HL-60 (cell line): ENCODE data around the gene FAM184B.

Experiments
- CTCF ChIP-seq: IDR thresholded peaks from one replicate; pipeline ENCODE4 v1.5.1; 2011; ENCODE audit warnings: low read length, control low read depth, inconsistent platforms; ENCODE audit not compliant: insufficient read depth
- GABPA ChIP-seq: IDR thresholded peaks from 2 replicates; pipeline ENCODE4 v1.6.1; 2012; ENCODE audit warnings: low read depth
- POLR2AphosphoS5 ChIP-seq: IDR thresholded peaks from 2 replicates; pipeline ENCODE4 v1.6.1; 2012; ENCODE audit warnings: low read depth
- REST ChIP-seq: IDR thresholded peaks from 2 replicates; pipeline ENCODE4 v1.6.1; 2012; ENCODE audit warnings: low read depth; ENCODE audit not compliant: insufficient replicate concordance
- SPI1 ChIP-seq: IDR thresholded peaks from 2 replicates; pipeline ENCODE4 v1.6.1; 2012; ENCODE audit warnings: low read depth, mild to moderate bottlenecking, borderline replicate concordance

GRCh38 chr4:17682222-17682566, 99.2 kb downstream of the FAM184B start:
- no peak for TF ChIP-seq CTCF
- no peak for TF ChIP-seq GABPA
- TF ChIP-seq POLR2AphosphoS5: no peak
- no peak for TF ChIP-seq REST
- no peak for TF ChIP-seq SPI1
